HepG2 (cell line): Measurements from ENCODE around the gene EPM2AIP1. TPM values are rescaled to one million over a fixed set of nuclear protein-coding genes. Genes with fewer than 3 reads are reported as not detected.

Source experiments
- ATAC-seq: fragments of 200-7000 bp; cut with Tn5 transposase; 3 replicates; pipeline ENCODE4 v1.9.1; 2020; ENCODE audit warnings: mild to moderate bottlenecking, moderate library complexity
- BruUV-seq: library from RNA; stranded (reverse); fragments of 400-500 nt; replicated peaks from 2 replicates; lab custom pipeline; 2021; lab: Mats Ljungman, UMichigan
- CTCF ChIA-PET: fragments of 300-600 bp; formaldehyde crosslinking; extraction: SDS; loops from one replicate; lab custom pipeline; 2021; ENCODE audit warnings: low total read pairs, inconsistent platforms, low intra/inter-chr PET ratio; lab: Yijun Ruan, JAX
- POLR2A ChIA-PET: fragments of 350-600 bp; sonication (Branson Sonifier 250); formaldehyde crosslinking; loops from one replicate; lab custom pipeline; 2020; ENCODE audit warnings: antibody characterized with exemption, inconsistent platforms; lab: Yijun Ruan, JAX
- DNase-seq: peaks from one replicate; pipeline ENCODE4 v3.0.0-alpha.2; 2015; ENCODE audit warnings: low spot score
- FAIRE-seq: peaks from 3 replicates; lab custom pipeline; 2011; peaks lifted over from hg19 to GRCh38; lab: Jason Lieb, UNC
- H2AFZ ChIP-seq: one replicate; pipeline ENCODE4 v1.6.1; 2011; ENCODE audit warnings: low read length, inconsistent platforms
- H3K27ac ChIP-seq: fragments of 300-600 bp; 3 replicates; pipeline ENCODE4 v1.8.0; 2011; ENCODE audit warnings: mixed run types, mild to moderate bottlenecking, mixed read lengths, low read length, inconsistent platforms; ENCODE audit not compliant: insufficient read depth; ENCODE audit errors: extremely low read length
- H3K27me3 ChIP-seq, 2 experiments: fragments of 200-600 bp in 1 of 2; 2 replicates in 1 of 2; 3 replicates in 1 of 2; pipeline versions ENCODE4 v1.6.0 to v1.8.0; 2011; ENCODE audit warnings: low read length in 2 of 2, mild to moderate bottlenecking in 2 of 2, moderate library complexity in 2 of 2, inconsistent platforms in 1 of 2; ENCODE audit not compliant: insufficient read depth in 2 of 2, control insufficient read depth in 1 of 2
- H3K36me3 ChIP-seq, 2 experiments: fragments of 200-600 bp in 1 of 2; replicated peaks in 1 of 2; 2 replicates in 1 of 2; 3 replicates in 1 of 2; pipeline versions ENCODE4 v1.5.1 to v1.8.0; 2011; ENCODE audit warnings: low read length in 2 of 2, inconsistent platforms in 1 of 2; ENCODE audit not compliant: insufficient read depth in 2 of 2, control insufficient read depth in 1 of 2
- H3K4me1 ChIP-seq: 2 replicates; pipeline ENCODE4 v1.5.1; 2012; ENCODE audit warnings: low read length, inconsistent platforms; ENCODE audit not compliant: insufficient read depth
- H3K4me2 ChIP-seq: 2 replicates; pipeline ENCODE4 v1.6.0; 2011; ENCODE audit warnings: low read depth, low read length, inconsistent platforms
- H3K4me3 ChIP-seq, 3 experiments: fragments of 200-600 bp in 1 of 3; sonication (generic), shearing (Covaris generic) in 1 of 3; replicated peaks in 1 of 3; 2 replicates each; pipeline ENCODE4 v1.5.1; 2011 to 2016; ENCODE audit warnings: low read length in 3 of 3, inconsistent platforms in 2 of 3, low read depth in 2 of 3, mild to moderate bottlenecking in 2 of 3, control low read depth in 1 of 3, mixed read lengths in 1 of 3; ENCODE audit not compliant: insufficient read depth in 1 of 3
- H3K79me2 ChIP-seq: one replicate; pipeline ENCODE4 v1.6.1; 2011; ENCODE audit warnings: low read length, inconsistent platforms; ENCODE audit not compliant: insufficient read depth
- H3K9ac ChIP-seq: 2 replicates; pipeline ENCODE4 v1.6.0; 2011; ENCODE audit warnings: mild to moderate bottlenecking, low read depth, low read length, inconsistent platforms; ENCODE audit not compliant: insufficient read depth
- H3K9me3 ChIP-seq: 2 replicates; pipeline ENCODE4 v1.5.1; 2012; ENCODE audit warnings: mild to moderate bottlenecking, low read length
- H4K20me1 ChIP-seq: 2 replicates; pipeline ENCODE4 v1.6.0; 2011; ENCODE audit warnings: inconsistent platforms, mild to moderate bottlenecking, low read length, moderate library complexity; ENCODE audit not compliant: insufficient read depth
- ARNT ChIP-seq: fragments of 450-650 bp; IDR thresholded peaks from 2 replicates; pipeline ENCODE4 v1.6.1; 2017
- DNMT3B ChIP-seq: conservative IDR thresholded peaks from 2 replicates; pipeline ENCODE4 v1.6.1; 2016; ENCODE audit warnings: missing biosample characterization, control low read depth
- PAF1 ChIP-seq: IDR thresholded peaks from 2 replicates; pipeline ENCODE4 v1.6.1; 2016; ENCODE audit warnings: missing genetic modification reagents, missing compliant biosample characterization
- ZNF572 ChIP-seq: sonication (generic); formaldehyde crosslinking; IDR thresholded peaks from 2 replicates; pipeline ENCODE4 v1.5.1; 2020; ENCODE audit warnings: mild to moderate bottlenecking, missing genetic modification reagents
- ZNF615 ChIP-seq: sonication (generic); formaldehyde crosslinking; IDR thresholded peaks from 2 replicates; pipeline ENCODE4 v1.5.0; 2020; ENCODE audit warnings: mild to moderate bottlenecking, missing genetic modification reagents, borderline replicate concordance
- ZNF777 ChIP-seq: sonication (generic); formaldehyde crosslinking; IDR thresholded peaks from 2 replicates; pipeline ENCODE4 v1.4.0; 2020; ENCODE audit warnings: missing genetic modification reagents
- whole genome bisulfite sequencing: methylation state at CpG from one replicate; pipeline ENCODE4 v1.1.6; 2017; ENCODE audit warnings: low lambda C conversion rate; 5-methylcytosine and 5-hydroxymethylcytosine counted together
- in situ Hi-C: cut with HindIII; loops from 2 replicates; pipeline ENCODE4 v1.10.0; 2017; ENCODE audit warnings: low pct_unique_long_range_greater_than_20kb; ENCODE audit not compliant: extremely low pct_ligation_motif_present
- intact Hi-C: fragments of 100-400 bp; cut with micrococcal nuclease; formaldehyde crosslinking; loops from one replicate; pipeline ENCODE4 v1.10.0; 2022; ENCODE audit not compliant: unreplicated experiment
- polyA plus RNA-seq, 8 experiments: library from polyadenylated mRNA; depleted of rRNA in 3 of 8; stranded (reverse) in 7 of 8; unstranded in 1 of 8; fragments of >200 nt; fragmentation: Illumina TruSeq in 4 of 8; extraction: Trizol in 4 of 8; gene quantifications; 2 replicates each; pipeline versions ENCODE4 v1.2.1 to v1.2.3, GENCODE V29; 2011 to 2016; ENCODE audit warnings: low read depth in 4 of 8, missing spikeins in 1 of 8, mixed read lengths in 1 of 8; ENCODE audit not compliant: insufficient read depth in 1 of 8
- total RNA-seq, 5 experiments: library from RNA; depleted of rRNA; stranded (reverse); fragments of >200 nt; fragmentation: Illumina TruSeq; extraction: Trizol; gene quantifications; 2 replicates each; pipeline ENCODE4 v1.2.3, GENCODE V29; 2016; ENCODE audit warnings: low read depth in 1 of 5
- TF ChIP-seq, protein P1 (sequence below): IDR thresholded peaks from 2 replicates; pipeline ENCODE4 v1.6.1; 2016; ENCODE audit warnings: missing genetic modification reagents, missing compliant biosample characterization
- TF ChIP-seq, protein P2 (sequence below): sonication (generic); formaldehyde crosslinking; IDR thresholded peaks from 2 replicates; pipeline ENCODE4 v1.4.0; 2020; ENCODE audit warnings: missing genetic modification reagents
- TF ChIP-seq, protein P3 (sequence below): sonication (generic); formaldehyde crosslinking; IDR thresholded peaks from 2 replicates; pipeline ENCODE4 v1.5.1; 2020; ENCODE audit warnings: missing genetic modification reagents, mild to moderate bottlenecking, borderline replicate concordance
- TF ChIP-seq, protein P4 (sequence below): sonication (generic); formaldehyde crosslinking; IDR thresholded peaks from 2 replicates; pipeline ENCODE4 v1.4.0; 2020; ENCODE audit warnings: missing genetic modification reagents

The EPM2AIP1 gene
- total and polyA plus RNA-seq, 2 of the 13 experiments (the other 11 are each of a cell fraction or from before 2014, with no cell fraction given), result 10.7 to 23.0 TPM

DNA sequence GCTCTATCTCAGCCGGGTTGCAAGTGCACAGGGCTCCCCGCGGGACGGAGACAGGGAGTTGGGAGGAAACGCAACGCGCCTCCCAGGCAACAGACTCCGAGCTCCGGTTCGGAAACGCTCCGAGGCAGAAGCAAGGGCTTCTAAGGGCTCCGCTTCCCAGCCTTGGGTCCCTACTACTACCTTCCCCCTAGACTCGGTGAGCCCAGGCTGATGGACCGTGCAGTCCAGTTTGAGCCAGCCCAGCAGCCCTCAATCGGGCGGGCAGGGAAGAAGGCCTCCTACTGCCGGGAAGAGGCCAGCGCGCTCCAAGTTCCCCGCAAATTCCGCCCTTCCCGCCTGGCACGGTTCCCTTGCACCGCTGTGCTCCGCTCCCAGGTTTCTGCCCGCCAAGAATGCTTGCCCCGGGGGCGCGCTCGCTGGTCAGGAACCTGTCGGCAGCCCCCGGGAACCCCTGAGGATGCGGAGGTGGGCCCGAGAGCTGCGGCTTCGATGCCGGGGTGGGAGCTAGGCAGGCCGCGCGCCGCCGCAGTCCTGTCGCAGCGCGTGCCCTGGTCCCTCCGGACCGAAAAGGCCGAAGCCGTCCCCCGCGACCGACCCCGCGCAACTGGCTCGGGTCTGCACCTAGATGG, 48.8 kb downstream of the EPM2AIP1 start:
- no peaks in the 10 kb centered on the region for H4K20me1 ChIP-seq
- H2AFZ ChIP-seq, result no peak overlapping the region
- FAIRE-seq, result no peak
- POLR2A ChIA-PET, result no interaction called here
- TF ChIP-seq ZNF572 (no peak), PAF1 (no peak), ZNF777 (no peak), ARNT (no peak), ZNF615 (CRISPR knock-in tag) (no peak), DNMT3B (CRISPR knock-in tag) (no peak)
- TF ChIP-seq, protein P1, sequence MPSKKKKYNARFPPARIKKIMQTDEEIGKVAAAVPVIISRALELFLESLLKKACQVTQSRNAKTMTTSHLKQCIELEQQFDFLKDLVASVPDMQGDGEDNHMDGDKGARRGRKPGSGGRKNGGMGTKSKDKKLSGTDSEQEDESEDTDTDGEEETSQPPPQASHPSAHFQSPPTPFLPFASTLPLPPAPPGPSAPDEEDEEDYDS, result no peak
- TF ChIP-seq, protein P2, sequence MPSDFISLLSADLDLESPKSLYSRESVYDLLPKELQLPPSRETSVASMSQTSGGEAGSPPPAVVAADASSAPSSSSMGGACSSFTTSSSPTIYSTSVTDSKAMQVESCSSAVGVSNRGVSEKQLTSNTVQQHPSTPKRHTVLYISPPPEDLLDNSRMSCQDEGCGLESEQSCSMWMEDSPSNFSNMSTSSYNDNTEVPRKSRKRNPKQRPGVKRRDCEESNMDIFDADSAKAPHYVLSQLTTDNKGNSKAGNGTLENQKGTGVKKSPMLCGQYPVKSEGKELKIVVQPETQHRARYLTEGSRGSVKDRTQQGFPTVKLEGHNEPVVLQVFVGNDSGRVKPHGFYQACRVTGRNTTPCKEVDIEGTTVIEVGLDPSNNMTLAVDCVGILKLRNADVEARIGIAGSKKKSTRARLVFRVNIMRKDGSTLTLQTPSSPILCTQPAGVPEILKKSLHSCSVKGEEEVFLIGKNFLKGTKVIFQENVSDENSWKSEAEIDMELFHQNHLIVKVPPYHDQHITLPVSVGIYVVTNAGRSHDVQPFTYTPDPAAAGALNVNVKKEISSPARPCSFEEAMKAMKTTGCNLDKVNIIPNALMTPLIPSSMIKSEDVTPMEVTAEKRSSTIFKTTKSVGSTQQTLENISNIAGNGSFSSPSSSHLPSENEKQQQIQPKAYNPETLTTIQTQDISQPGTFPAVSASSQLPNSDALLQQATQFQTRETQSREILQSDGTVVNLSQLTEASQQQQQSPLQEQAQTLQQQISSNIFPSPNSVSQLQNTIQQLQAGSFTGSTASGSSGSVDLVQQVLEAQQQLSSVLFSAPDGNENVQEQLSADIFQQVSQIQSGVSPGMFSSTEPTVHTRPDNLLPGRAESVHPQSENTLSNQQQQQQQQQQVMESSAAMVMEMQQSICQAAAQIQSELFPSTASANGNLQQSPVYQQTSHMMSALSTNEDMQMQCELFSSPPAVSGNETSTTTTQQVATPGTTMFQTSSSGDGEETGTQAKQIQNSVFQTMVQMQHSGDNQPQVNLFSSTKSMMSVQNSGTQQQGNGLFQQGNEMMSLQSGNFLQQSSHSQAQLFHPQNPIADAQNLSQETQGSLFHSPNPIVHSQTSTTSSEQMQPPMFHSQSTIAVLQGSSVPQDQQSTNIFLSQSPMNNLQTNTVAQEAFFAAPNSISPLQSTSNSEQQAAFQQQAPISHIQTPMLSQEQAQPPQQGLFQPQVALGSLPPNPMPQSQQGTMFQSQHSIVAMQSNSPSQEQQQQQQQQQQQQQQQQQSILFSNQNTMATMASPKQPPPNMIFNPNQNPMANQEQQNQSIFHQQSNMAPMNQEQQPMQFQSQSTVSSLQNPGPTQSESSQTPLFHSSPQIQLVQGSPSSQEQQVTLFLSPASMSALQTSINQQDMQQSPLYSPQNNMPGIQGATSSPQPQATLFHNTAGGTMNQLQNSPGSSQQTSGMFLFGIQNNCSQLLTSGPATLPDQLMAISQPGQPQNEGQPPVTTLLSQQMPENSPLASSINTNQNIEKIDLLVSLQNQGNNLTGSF, result no peak
- TF ChIP-seq, protein P3, sequence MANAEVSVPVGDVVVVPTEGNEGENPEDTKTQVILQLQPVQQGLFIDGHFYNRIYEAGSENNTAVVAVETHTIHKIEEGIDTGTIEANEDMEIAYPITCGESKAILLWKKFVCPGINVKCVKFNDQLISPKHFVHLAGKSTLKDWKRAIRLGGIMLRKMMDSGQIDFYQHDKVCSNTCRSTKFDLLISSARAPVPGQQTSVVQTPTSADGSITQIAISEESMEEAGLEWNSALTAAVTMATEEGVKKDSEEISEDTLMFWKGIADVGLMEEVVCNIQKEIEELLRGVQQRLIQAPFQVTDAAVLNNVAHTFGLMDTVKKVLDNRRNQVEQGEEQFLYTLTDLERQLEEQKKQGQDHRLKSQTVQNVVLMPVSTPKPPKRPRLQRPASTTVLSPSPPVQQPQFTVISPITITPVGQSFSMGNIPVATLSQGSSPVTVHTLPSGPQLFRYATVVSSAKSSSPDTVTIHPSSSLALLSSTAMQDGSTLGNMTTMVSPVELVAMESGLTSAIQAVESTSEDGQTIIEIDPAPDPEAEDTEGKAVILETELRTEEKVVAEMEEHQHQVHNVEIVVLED (CRISPR knock-in tag), result no peak
- TF ChIP-seq, protein P4, sequence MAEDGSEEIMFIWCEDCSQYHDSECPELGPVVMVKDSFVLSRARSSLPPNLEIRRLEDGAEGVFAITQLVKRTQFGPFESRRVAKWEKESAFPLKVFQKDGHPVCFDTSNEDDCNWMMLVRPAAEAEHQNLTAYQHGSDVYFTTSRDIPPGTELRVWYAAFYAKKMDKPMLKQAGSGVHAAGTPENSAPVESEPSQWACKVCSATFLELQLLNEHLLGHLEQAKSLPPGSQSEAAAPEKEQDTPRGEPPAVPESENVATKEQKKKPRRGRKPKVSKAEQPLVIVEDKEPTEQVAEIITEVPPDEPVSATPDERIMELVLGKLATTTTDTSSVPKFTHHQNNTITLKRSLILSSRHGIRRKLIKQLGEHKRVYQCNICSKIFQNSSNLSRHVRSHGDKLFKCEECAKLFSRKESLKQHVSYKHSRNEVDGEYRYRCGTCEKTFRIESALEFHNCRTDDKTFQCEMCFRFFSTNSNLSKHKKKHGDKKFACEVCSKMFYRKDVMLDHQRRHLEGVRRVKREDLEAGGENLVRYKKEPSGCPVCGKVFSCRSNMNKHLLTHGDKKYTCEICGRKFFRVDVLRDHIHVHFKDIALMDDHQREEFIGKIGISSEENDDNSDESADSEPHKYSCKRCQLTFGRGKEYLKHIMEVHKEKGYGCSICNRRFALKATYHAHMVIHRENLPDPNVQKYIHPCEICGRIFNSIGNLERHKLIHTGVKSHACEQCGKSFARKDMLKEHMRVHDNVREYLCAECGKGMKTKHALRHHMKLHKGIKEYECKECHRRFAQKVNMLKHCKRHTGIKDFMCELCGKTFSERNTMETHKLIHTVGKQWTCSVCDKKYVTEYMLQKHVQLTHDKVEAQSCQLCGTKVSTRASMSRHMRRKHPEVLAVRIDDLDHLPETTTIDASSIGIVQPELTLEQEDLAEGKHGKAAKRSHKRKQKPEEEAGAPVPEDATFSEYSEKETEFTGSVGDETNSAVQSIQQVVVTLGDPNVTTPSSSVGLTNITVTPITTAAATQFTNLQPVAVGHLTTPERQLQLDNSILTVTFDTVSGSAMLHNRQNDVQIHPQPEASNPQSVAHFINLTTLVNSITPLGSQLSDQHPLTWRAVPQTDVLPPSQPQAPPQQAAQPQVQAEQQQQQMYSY (CRISPR knock-in tag), result no peak
- H3K4me3 ChIP-seq, result no peak overlapping the region
- no peak for DNase-seq
- no peak overlapping the region for H3K27ac ChIP-seq
- 71% methylated on average over 16 of the region's 56 CpGs for WGBS
- no peaks in the 10 kb centered on the region for H3K36me3 ChIP-seq
- ATAC-seq, result peak; percentile 32; the same call in 2 of the 3 replicates
- CTCF ChIA-PET, result no interaction called here
- H3K27me3 ChIP-seq, result no peaks in the 10 kb centered on the region; a peak in 1 of 5 replicates
- BruUV-seq, result no TSS peak
- intact Hi-C loops (no loop called here), in situ Hi-C loops (no loop called here)
- no peak overlapping the region for H3K9ac ChIP-seq
- no peaks in the 10 kb centered on the region for H3K79me2 ChIP-seq
- H3K9me3 ChIP-seq, result peaks cover 17% of the 10 kb centered on the region
- H3K4me1 ChIP-seq, result no peaks in the 10 kb centered on the region
- H3K4me2 ChIP-seq, result no peak overlapping the region
